Suprapubic skin (tissue), 4 donors: Measurements from ENCODE around the gene HSD17B7. TPM values are rescaled to one million over a fixed set of nuclear protein-coding genes. Genes with fewer than 3 reads are reported as not detected.
"Not testable (repeated sequence)": the region's sequence is repeated elsewhere in the genome, so short reads cannot be mapped to it uniquely, and the experiment has no call there.

Experiments used
- DNase-seq, 2 donors: peaks; one replicate each; pipeline ENCODE4 v3.0.0-alpha.2; 2019; ENCODE audit warnings: low spot score in 2 of 2
- H3K27ac ChIP-seq: fragments of 200-600 bp; sonication (generic); one replicate; pipeline ENCODE4 v1.5.1; 2019
- H3K27me3 ChIP-seq: fragments of 200-600 bp; sonication (generic); one replicate; pipeline ENCODE4 v1.5.1; 2019
- H3K36me3 ChIP-seq: fragments of 200-600 bp; sonication (generic); one replicate; pipeline ENCODE4 v1.5.1; 2019
- H3K4me1 ChIP-seq: fragments of 200-600 bp; sonication (generic); one replicate; pipeline ENCODE4 v1.5.1; 2019
- H3K4me3 ChIP-seq: fragments of 200-600 bp; sonication (generic); one replicate; pipeline ENCODE4 v1.5.1; 2019; ENCODE audit warnings: mild to moderate bottlenecking
- H3K9me3 ChIP-seq: fragments of 200-600 bp; sonication (generic); one replicate; pipeline ENCODE4 v1.5.1; 2019
- CTCF ChIP-seq, 2 donors: fragments of 200-600 bp in 1 of 2; fragments of 450-650 bp in 1 of 2; sonication (generic) in 1 of 2; IDR thresholded peaks; one replicate each; pipeline ENCODE4 v1.5.1; 2016 to 2019; ENCODE audit warnings: antibody characterized with exemption in 2 of 2, mild to moderate bottlenecking in 1 of 2, moderate library complexity in 1 of 2
- EP300 ChIP-seq: sonication (generic); formaldehyde crosslinking; IDR thresholded peaks from one replicate; pipeline ENCODE4 v1.6.1; 2017; ENCODE audit warnings: antibody characterized with exemption
- POLR2A ChIP-seq, 2 donors: fragments of 450-650 bp; IDR thresholded peaks; one replicate each; pipeline ENCODE4 v1.6.1; 2017; ENCODE audit warnings: antibody characterized with exemption in 2 of 2, mild to moderate bottlenecking in 2 of 2, moderate library complexity in 2 of 2
- POLR2AphosphoS5 ChIP-seq, 3 donors: sonication (generic); formaldehyde crosslinking; IDR thresholded peaks; one replicate each; pipeline ENCODE4 v1.6.1; 2017; ENCODE audit warnings: antibody characterized with exemption in 3 of 3
- WGBS: methylation state at CpG from one replicate; pipeline ENCODE4 v1.1.5; 2018; 5-methylcytosine and 5-hydroxymethylcytosine counted together
- total RNA-seq, 4 donors: library from RNA; depleted of rRNA; stranded (reverse); fragments of >200 nt; gene quantifications; one replicate each; pipeline ENCODE4 v1.1.0, GENCODE V29; 2016

HSD17B7 gene
- 10 to 100 TPM; 18.4 to 43.0 (median 20.3) TPM for total RNA-seq

GRCh38 chr1:162790303-162790984, at the start of gene HSD17B7:
Gene HSD17B7 (plus strand): TSS chr1:162790702. CDS start chr1:162790801, 99 bp downstream.
- Histone ChIP-seq H3K27ac (peak within 1 kb of the TSS; percentile 78), H3K4me3 (peak within 1 kb of the TSS; percentile 49)
- not testable (repeated sequence) for H3K36me3 ChIP-seq, H3K9me3 ChIP-seq, H3K4me1 ChIP-seq, H3K27me3 ChIP-seq
- 10% methylated on average over 4 of the region's 49 CpGs for WGBS
- peak; percentile 86 to 87 for DNase-seq

GRCh38 chr1:162740755-162741154, 49.7 kb upstream of the HSD17B7 start:
- no peaks in the 10 kb centered on the region for H3K27me3 ChIP-seq
- TF ChIP-seq CTCF (IDR thresholded peaks at IDR 0.05) (no peak), POLR2A (IDR thresholded peaks at IDR 0.05) (no peak), POLR2AphosphoS5 (IDR thresholded peaks at IDR 0.05) (no peak), EP300 (no peak)
- no peaks in the 10 kb centered on the region for H3K36me3 ChIP-seq
- no peak for DNase-seq
- WGBS, result 85% methylated on average over 4 of the region's 4 CpGs
- no peaks in the 10 kb centered on the region for H3K9me3 ChIP-seq
- no peak overlapping the region for H3K4me3 ChIP-seq
- H3K4me1 ChIP-seq, result no peaks in the 10 kb centered on the region
- H3K27ac ChIP-seq, result no peak overlapping the region

- no peaks in the 10 kb centered on the region for H3K9me3 ChIP-seq
- no peak for DNase-seq
- no peaks in the 10 kb centered on the region for H3K36me3 ChIP-seq
- H3K27ac ChIP-seq, result no peak overlapping the region
- no peak for TF ChIP-seq CTCF (IDR thresholded peaks at IDR 0.05)
- TF ChIP-seq EP300, result no peak
- TF ChIP-seq POLR2A (IDR thresholded peaks at IDR 0.05), result no peak
- TF ChIP-seq POLR2AphosphoS5 (IDR thresholded peaks at IDR 0.05), result no peak
- no peaks in the 10 kb centered on the region for H3K4me1 ChIP-seq
- H3K4me3 ChIP-seq, result no peak overlapping the region
- WGBS, result 97% methylated on average over 2 of the region's 2 CpGs
- no peaks in the 10 kb centered on the region for H3K27me3 ChIP-seq
Measured at GRCh38 chr1:162741574-162741973, 48.9 kb upstream of the HSD17B7 start.

GRCh38 chr1:162746264-162746942, 44.1 kb upstream of the HSD17B7 start:
- WGBS, result 97% methylated on average over 14 of the region's 14 CpGs
- not testable (repeated sequence) for H3K36me3 ChIP-seq, H3K27ac ChIP-seq, H3K4me3 ChIP-seq, H3K4me1 ChIP-seq, H3K9me3 ChIP-seq, H3K27me3 ChIP-seq, DNase-seq

- Histone ChIP-seq H3K4me3 (no peak overlapping the region), H3K4me1 (no peaks in the 10 kb centered on the region), H3K36me3 (peaks cover 15% of the 10 kb centered on the region), H3K27me3 (no peaks in the 10 kb centered on the region), H3K9me3 (no peaks in the 10 kb centered on the region), H3K27ac (no peak overlapping the region)
- WGBS, result 95% methylated on average over 1 of the region's 1 CpG
- DNase-seq, result no peak
- TF ChIP-seq CTCF (IDR thresholded peaks at IDR 0.05), result no peak
- no peak for TF ChIP-seq EP300
- TF ChIP-seq POLR2AphosphoS5 (IDR thresholded peaks at IDR 0.05), result no peak
Measured at GRCh38 chr1:162753001-162753658, 37.4 kb upstream of the HSD17B7 start.

- 93% methylated on average over 1 of the region's 1 CpG for WGBS
- no peak overlapping the region for H3K27ac ChIP-seq
- H3K9me3 ChIP-seq, result no peaks in the 10 kb centered on the region
- no peak for DNase-seq
- TF ChIP-seq EP300 (no peak), POLR2AphosphoS5 (IDR thresholded peaks at IDR 0.05) (no peak), POLR2A (IDR thresholded peaks at IDR 0.05) (no peak), CTCF (IDR thresholded peaks at IDR 0.05) (no peak)
- H3K4me1 ChIP-seq, result no peaks in the 10 kb centered on the region
- peaks cover 15% of the 10 kb centered on the region for H3K36me3 ChIP-seq
- no peak overlapping the region for H3K4me3 ChIP-seq
- H3K27me3 ChIP-seq, result no peaks in the 10 kb centered on the region
Measured at GRCh38 chr1:162753998-162754585, 36.4 kb upstream of the HSD17B7 start.
